ENCODE results near the gene AKAP8L.

The AKAP8L gene

GRCh38 chr19:15418579-15419412 lies at the start of gene AKAP8L:
Gene AKAP8L (minus strand): TSS chr19:15418988. CDS start chr19:15418923, 65 bp downstream.
- peak; percentile 86 to 96 (median 94) for DNase-seq

- DNase-seq = no peak
Observed at GRCh38 chr19:15467734-15468214, 49.0 kb upstream of the AKAP8L start.

DNA sequence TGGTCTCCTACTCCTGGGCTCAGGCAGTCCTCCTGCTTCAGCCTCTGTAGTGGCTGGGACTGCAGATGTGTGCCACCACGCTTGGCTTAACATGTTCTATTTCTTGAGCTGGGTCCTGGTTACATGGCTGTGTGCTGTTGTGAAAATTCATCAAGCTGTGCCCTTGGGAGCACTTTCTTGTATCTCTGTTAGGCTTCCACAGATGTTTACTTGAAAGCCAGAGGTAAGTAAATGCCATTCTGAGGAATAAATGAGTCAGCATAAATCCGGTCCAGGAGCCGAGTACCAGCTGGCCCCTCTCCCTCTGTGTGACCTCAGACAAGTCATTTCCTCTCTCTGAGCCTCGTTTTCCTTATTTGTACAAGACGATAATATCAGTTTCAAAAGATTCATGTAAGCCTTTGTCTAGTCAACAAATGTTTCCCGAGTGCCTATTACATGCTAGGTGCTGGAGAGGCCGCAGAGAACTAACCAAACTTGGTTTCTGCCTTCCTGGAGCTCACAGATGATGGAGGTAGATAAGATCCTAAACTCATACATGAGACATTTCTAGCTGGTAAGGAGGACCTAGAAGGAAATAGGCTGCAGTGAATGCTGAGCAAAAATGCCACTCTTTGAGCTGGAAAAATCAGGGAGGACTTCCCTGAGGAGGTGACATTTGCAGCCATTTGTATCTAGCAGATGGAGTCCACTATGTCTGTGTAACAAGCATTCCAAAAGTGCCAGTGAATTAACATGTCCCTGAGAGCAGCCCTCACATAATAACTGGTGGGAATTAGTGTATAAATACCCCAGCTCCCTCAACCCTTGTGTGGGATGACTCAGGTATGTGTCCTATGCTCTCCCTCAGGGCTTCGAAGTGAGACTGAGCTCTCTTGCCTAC lies 48.3 kb upstream of the AKAP8L start:
- DNase-seq = no peak

DNA sequence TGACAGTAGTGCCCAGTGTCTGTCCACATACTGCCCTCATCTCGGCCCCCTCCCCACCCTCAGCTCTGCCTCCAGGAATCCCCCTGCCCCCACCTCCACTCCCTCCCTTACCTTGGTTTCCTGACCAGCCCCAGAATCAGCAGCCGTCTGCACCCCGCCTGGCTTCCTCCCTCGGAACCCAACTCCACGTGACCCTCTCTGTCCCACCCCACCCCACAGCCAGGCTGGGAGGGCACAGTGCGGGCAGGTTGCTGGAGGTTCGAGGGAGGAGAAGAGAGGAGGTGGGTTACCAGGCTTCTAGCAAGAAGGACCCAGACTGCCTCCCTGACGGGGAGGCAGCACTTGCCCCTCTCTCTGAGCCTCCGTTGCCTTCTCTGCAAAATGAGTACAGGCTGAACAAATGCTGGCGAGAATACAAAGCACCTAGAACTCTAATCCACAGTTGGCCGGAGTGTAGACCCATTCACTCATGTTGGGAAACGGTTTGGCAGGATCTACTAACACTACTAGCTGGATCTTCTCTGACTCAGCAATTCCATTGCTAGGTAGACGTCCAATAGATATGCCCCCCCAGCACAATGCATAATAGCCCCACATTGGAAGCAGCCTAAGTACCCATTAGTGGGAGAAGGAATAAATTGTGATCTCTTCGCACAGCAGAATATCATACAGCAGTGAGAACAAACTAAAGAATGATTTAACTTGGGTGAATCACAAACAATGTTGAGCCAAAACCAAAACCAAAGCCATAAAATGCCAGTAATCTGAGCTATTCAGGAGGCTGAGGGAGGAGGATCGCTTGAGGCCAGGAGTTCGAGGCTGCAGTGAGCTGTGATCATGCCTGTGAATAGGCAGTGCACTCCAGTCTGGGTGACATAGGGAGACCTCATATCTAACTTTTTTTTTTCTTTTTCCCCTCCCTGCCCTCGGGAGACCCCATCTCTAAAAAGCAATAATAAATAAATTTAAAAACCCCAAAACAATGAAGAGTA lies 45.9 kb upstream of the AKAP8L start, which contains the start of gene RASAL3:
Gene RASAL3 (minus strand): TSS at position 151 of the 992 bp plus-strand sequence. CDS start 186 bp downstream, outside the sequence.
- DNase-seq = peak in 2 of 4 experiments; percentile 35 to 40

DNA sequence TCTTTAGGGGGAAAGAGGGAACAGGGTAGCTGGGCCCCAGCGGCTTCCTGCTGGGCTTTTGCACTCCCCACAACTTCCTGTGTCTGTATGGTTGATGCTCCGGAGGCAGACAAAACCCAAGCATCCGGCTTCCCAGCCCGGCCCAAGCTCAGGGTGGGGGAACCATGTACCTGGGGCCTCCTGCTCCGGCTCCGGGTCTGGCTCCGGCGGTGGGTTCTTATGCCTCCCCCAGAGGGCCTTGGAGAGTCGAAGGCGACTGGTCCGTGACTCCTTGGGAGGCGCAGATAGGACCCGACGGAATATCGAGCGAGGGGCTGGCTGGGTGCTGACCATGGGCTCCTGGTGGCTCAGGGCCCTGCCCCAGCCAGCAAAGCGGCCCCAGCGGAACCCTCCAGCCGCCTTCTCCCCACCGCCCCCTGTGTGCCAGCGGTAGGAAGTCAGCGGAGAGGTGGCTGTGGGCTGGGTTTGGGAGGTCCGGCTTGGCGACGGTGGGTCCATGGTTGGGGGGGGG lies 45.1 kb upstream of the AKAP8L start:
- DNase-seq = peak in 3 of 4 experiments; percentile 41 to 73 (median 66)

- no peak for DNase-seq
Observed at GRCh38 chr19:15461694-15462093, 42.9 kb upstream of the AKAP8L start.

GRCh38 chr19:15457701-15458484 lies 39.1 kb upstream of the AKAP8L start:
- no peak for DNase-seq

GRCh38 chr19:15456871-15457700 lies 38.3 kb upstream of the AKAP8L start:
- DNase-seq = no peak

GRCh38 chr19:15456441-15456840 lies 37.7 kb upstream of the AKAP8L start:
- DNase-seq = no peak

DNA sequence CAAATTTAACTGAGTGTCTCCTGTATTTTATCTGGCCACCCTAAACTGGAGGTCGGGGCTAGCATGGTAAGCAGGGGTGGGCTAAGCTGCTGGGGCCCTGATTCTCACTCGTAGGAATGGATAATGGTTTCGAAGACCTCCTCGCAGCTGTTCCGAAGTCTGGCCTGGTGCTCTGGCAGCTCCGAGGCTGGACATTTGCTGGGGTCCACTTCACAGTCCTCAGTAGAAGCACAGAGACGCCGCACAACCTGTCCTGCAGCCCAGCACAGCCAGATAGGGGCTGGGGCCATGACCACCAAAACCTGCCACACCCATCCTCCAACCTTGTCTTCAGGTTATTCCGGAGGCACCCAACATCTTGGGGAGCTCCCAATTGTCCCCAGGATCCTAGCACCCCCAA lies 37.2 kb upstream of the AKAP8L start:
- no peak for DNase-seq

DNA sequence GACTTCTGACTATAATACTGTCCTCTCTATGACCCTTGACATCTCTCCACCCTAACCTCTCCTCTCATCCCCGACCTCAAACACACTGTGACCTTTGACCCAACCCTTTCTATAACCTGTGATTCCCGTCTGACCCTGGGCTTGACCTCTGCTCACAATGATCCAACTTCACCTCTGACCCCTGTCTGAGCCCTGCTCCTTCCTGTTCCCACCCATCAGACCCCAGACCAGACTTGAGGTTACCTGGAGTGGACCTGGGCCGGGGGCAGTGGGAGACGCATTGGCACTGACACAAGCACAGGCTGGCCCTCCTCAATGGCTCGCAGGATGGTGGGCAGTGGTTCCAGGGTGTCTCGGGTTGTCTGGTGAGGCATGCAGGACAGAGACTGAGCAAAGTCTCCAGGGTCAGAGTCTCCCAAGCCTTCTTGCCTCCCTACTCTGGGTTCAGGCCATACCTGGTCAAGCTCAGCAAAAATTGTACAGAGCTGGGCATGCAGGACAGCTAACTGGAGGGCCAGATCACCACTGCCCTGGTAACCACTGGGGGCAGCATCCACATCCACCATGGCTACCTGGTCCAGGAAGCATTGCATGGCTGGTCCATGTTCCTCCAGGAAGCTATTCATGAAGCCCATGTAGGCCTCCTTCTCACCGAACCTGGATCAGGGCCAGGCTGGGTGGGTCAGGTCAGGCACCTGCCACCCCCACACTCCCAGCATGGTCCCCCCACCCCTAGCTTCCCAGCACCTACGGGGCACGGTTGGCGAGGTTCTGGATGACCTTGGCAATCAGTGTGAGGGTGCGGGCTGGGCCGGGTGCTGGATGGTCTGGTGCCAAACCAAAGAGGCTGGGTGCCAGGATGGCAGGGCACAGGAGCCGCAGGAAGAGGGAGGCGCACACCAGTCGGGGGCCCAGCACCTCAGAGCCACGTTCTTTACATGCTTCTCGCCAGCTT lies 35.4 kb upstream of the AKAP8L start:
- no peak for DNase-seq

DNA sequence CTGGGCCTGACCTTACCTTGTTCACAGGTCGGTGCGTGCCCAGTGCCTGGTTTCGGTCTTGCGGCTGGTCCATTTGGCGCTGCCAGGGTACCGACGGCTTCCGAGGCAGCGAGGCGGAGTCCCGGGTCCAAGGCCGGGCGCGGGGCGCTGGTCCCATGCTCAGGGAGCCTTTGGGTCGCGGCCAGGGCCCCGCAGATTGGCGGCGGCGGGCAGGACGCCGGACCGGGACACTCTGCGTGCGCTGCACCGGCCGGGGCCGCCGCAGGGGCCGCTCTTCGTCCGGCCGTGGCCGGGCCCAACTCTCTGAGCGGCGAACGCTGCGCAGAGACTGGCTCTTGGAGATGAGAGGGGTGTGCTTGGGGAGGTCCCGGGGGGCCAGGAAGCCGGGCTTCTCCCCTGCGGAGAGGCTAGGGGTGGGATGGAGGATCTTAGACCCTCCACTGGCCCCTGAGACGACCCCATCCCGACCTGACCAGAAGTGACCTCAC lies 34.3 kb upstream of the AKAP8L start:
- no peak for DNase-seq

DNA sequence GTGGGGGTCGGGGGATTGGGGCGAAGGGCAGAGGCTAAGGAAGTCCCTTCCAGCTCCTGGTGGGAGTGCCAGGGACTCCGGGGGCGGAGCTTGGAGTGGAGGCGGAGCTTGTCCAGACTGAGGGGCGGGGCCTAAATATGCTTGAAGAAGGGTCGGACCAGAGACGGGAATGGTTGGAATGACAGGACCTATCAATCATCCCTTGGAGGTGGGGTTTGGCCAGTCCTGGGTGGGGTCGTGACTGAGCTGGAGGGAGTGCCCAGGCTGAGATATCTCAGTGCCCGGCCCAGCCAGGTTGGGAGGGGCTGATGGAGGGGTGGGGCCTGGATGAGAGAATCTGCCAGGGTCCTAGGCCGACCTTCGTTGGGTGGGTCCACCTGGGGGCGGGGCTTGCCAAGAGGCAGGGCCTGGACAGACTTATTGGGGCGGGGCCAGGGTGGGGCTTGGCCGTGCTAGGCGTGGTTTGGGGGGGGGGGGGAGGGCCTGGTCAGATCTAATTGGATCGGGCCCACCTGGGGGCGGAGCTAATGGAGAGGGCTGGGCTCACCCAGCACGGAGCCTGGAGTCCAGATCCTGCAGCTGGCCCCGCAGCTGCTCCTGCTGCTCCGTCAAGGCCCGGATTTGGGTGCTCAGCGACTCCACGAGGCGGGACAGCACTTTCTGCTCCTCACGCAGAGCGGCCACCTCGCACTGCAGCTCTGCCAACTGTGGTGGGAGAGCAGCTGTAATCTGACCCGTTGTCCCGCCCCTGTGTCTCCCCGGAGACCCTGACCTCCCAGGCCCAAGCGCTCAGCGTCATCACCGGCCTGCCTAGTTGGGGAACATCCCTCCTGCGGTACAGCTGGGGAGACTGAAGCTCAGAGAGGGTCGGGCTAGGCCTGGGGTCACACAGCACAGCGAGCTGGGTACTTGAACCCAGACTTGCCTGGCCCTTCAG lies 33.6 kb upstream of the AKAP8L start:
- no peak for DNase-seq

DNA sequence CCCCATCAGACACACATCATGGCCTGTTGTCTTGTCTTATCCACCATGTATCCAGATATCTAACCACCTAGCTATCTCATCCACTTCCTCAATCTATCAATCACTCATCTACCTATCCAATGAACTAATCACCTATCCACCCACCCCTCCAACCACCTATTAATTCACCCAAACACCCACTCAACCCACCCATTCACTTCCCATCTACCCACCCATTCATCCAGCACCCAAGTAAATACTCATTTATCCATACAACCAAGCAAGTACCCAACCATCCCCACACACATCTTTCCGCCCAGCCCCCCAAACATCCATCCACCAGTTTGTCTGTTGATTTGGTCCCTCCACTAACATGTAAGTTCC lies 31.7 kb upstream of the AKAP8L start:
- DNase-seq = no peak

DNA sequence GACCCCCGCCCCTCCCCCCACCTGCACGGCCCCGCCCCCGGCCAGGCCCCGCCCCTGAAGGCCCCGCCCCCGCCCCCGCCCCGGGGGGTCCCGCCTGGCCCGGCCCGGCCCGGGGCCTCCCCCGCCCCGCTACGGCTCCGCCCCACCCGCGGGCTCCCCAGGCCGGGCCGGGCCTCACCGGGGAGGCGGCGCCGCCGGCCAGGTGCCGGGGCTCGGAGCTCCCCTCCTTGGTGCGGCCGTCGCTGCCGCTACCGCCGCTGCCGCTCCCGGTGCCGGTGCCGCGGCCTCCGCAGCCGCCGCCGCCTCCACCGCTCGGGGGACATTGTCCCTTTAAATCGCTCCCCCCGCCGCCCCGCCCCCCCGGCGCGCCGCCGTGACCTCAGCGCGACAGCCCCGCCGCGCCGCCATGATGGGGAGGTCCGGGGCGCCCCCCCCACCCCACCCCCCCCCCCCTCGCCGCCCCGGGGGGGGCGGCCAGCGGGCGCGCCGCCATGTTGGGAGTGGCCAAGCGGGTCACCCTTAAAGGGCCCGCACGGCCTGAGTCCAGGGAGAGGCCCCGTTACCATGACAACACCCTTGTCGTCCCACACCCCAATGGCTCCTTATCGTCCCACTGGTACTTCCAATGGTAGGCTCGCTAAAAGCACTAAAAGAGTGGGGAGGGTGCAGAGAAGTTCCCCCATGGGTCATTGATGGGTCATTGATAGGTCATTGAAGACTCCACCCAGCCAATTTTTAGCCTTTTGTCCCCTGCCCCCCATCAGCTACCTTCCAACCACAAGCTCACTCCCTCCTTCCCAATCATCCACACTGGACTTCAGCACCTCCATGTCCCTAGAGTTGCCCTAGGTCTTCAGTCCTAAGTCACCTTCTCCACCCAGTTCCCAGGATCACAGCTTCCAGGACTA lies 31.1 kb upstream of the AKAP8L start, which contains the start of gene WIZ:
Gene WIZ (minus strand): TSS at position 337 of the 908 bp plus-strand sequence. CDS start 1,649 bp downstream, outside the sequence.
- DNase-seq = peak; percentile 45 to 84 (median 74)
